HCT116 (cell line): ENCODE measurements around the gene SPTB. TPM values are rescaled to one million over a fixed set of nuclear protein-coding genes. Genes with fewer than 3 reads are reported as not detected.

Source experiments
- ATAC-seq: fragments of 200-7000 bp; cut with Tn5 transposase; 2 replicates; pipeline ENCODE4 v1.9.1; 2020; ENCODE audit warnings: mild to moderate bottlenecking, moderate library complexity
- BruUV-seq: library from RNA; stranded (reverse); fragments of 400-500 nt; replicated peaks from 2 replicates; lab custom pipeline; 2021; lab: Mats Ljungman, UMichigan
- CTCF ChIA-PET: fragments of 300-600 bp; sonication (Branson Sonifier 250); formaldehyde crosslinking; loops from one replicate; lab custom pipeline; 2021; ENCODE audit warnings: antibody characterized with exemption; lab: Charles Lee
- POLR2A ChIA-PET: fragments of 300-600, 350-600 bp; sonication (Branson Sonifier 250); formaldehyde crosslinking; loops from one replicate; lab custom pipeline; 2021; ENCODE audit warnings: antibody characterized with exemption; lab: Charles Lee
- RAD21 ChIA-PET, 2 experiments: fragments of 300-600 bp; sonication (Branson Sonifier 250); formaldehyde crosslinking; loops; one replicate each; lab custom pipeline; 2023; ENCODE audit warnings: low total read pairs in 2 of 2; ENCODE audit not compliant: uncharacterized antibody in 2 of 2, unreplicated experiment in 2 of 2, low non-redundant PET in 1 of 2; lab: Charles Lee
- DNase-seq: peaks from one replicate; pipeline ENCODE4 v3.0.0-alpha.2; 2010; ENCODE audit warnings: low read depth, low spot score
- H2AFZ ChIP-seq: fragments of 200-600 bp; shearing (Covaris generic), sonication (generic); 2 replicates; pipeline ENCODE4 v1.6.1; 2017; ENCODE audit warnings: low read depth, mixed run types, mixed read lengths, antibody characterized with exemption, low read length; ENCODE audit not compliant: poor library complexity, severe bottlenecking
- H3K27ac ChIP-seq: 2 replicates; pipeline ENCODE4 v1.5.1; 2012; ENCODE audit warnings: low read depth, low read length
- H3K27me3 ChIP-seq: fragments of 200-600 bp; sonication (generic); 2 replicates; pipeline ENCODE4 v1.6.1; 2016; ENCODE audit warnings: mixed run types, low read length, mixed read lengths; ENCODE audit not compliant: insufficient read depth
- H3K36me3 ChIP-seq, 2 experiments: fragments of 200-500 bp in 1 of 2; fragments of 200-600 bp in 1 of 2; sonication (Bioruptor generic) in 1 of 2; sonication (generic) in 1 of 2; 2 replicates each; pipeline versions ENCODE4 v1.5.1 to v1.6.1; 2014 to 2016; ENCODE audit warnings: low read length in 2 of 2, inconsistent platforms in 1 of 2, mixed read lengths in 1 of 2, mixed run types in 1 of 2; ENCODE audit not compliant: insufficient read depth in 2 of 2, control insufficient read depth in 1 of 2
- H3K4me1 ChIP-seq, 2 experiments: fragments of 200-600 bp in 1 of 2; sonication (generic) in 1 of 2; 2 replicates each; pipeline versions ENCODE4 v1.5.1 to v1.6.1; 2012 to 2017; ENCODE audit warnings: low read length in 2 of 2, inconsistent platforms in 1 of 2, mild to moderate bottlenecking in 1 of 2, mixed read lengths in 1 of 2, mixed run types in 1 of 2, moderate library complexity in 1 of 2; ENCODE audit not compliant: insufficient read depth in 2 of 2, control insufficient read depth in 1 of 2
- H3K4me2 ChIP-seq: fragments of 200-600 bp; sonication (generic); 2 replicates; pipeline ENCODE4 v1.6.1; 2017; ENCODE audit warnings: mixed run types, low read length, mixed read lengths
- H3K4me3 ChIP-seq, 2 experiments: fragments of 200-600 bp in 1 of 2; sonication (generic) in 1 of 2; replicated peaks in 1 of 2; 2 replicates each; pipeline ENCODE4 v1.5.1; 2011 to 2016; ENCODE audit warnings: low read length in 2 of 2, control low read depth in 1 of 2, low read depth in 1 of 2, mild to moderate bottlenecking in 1 of 2, mixed read lengths in 1 of 2, mixed run types in 1 of 2
- H3K79me2 ChIP-seq: fragments of 200-600 bp; sonication (generic); 2 replicates; pipeline ENCODE4 v1.6.1; 2017; ENCODE audit warnings: mild to moderate bottlenecking, mixed run types, low read length, moderate library complexity, mixed read lengths; ENCODE audit not compliant: insufficient read depth
- H3K9ac ChIP-seq: fragments of 200-600 bp; sonication (generic); 2 replicates; pipeline ENCODE4 v1.6.1; 2016; ENCODE audit warnings: low read length, mixed read lengths
- H3K9me2 ChIP-seq: fragments of 200-600 bp; sonication (generic), shearing (Covaris generic); 2 replicates; pipeline ENCODE4 v1.6.1; 2017; ENCODE audit warnings: mixed run types, mild to moderate bottlenecking, moderate library complexity; ENCODE audit not compliant: insufficient read depth
- H3K9me3 ChIP-seq, 2 experiments: fragments of 200-500 bp in 1 of 2; fragments of 200-600 bp in 1 of 2; sonication (Bioruptor generic) in 1 of 2; sonication (generic) in 1 of 2; 2 replicates each; pipeline ENCODE4 v1.6.1; 2014 to 2017; ENCODE audit warnings: low read length in 2 of 2, mixed read lengths in 2 of 2, inconsistent platforms in 1 of 2, low read depth in 1 of 2, mild to moderate bottlenecking in 1 of 2, mixed run types in 1 of 2, moderate library complexity in 1 of 2; ENCODE audit not compliant: control insufficient read depth in 1 of 2, insufficient read depth in 1 of 2
- H4K20me1 ChIP-seq: fragments of 200-600 bp; sonication (generic), shearing (Covaris generic); 2 replicates; pipeline ENCODE4 v1.6.1; 2017; ENCODE audit warnings: mixed run types, mild to moderate bottlenecking, moderate library complexity; ENCODE audit not compliant: insufficient read depth
- CBX3 ChIP-seq: IDR thresholded peaks from 2 replicates; pipeline ENCODE4 v1.6.1; 2012; ENCODE audit warnings: low read depth
- EGR1 ChIP-seq: IDR thresholded peaks from 2 replicates; pipeline ENCODE4 v1.6.1; 2012; ENCODE audit warnings: low read depth
- ELF1 ChIP-seq: IDR thresholded peaks from 2 replicates; pipeline ENCODE4 v1.6.1; 2012; ENCODE audit warnings: low read depth, borderline replicate concordance
- EZH2 ChIP-seq: fragments of 200-600 bp; sonication (generic); IDR thresholded peaks from 2 replicates; pipeline ENCODE4 v1.6.1; 2017; ENCODE audit warnings: antibody characterized with exemption, mixed run types
- EZH2phosphoT487 ChIP-seq: fragments of 200-600 bp; IDR thresholded peaks from 2 replicates; pipeline ENCODE4 v1.6.1; 2018; ENCODE audit warnings: antibody characterized with exemption, borderline replicate concordance
- JUND ChIP-seq: IDR thresholded peaks from 2 replicates; pipeline ENCODE4 v1.6.1; 2012
- SP1 ChIP-seq: IDR thresholded peaks from 2 replicates; pipeline ENCODE4 v1.6.1; 2012; ENCODE audit warnings: low read depth
- TCF7L2 ChIP-seq: IDR thresholded peaks from 2 replicates; pipeline ENCODE4 v1.7.0; 2011; ENCODE audit warnings: borderline replicate concordance, inconsistent platforms; ENCODE audit not compliant: insufficient read depth, insufficient read length; ENCODE audit errors: extremely low read depth
- YY1 ChIP-seq: IDR thresholded peaks from 2 replicates; pipeline ENCODE4 v1.6.1; 2011; ENCODE audit warnings: low read length, low read depth, moderate library complexity, mild to moderate bottlenecking; ENCODE audit not compliant: insufficient replicate concordance; ENCODE audit errors: extremely low read depth
- ZFX ChIP-seq: fragments of 450-650 bp; IDR thresholded peaks from 2 replicates; pipeline ENCODE4 v1.6.1; 2017
- intact Hi-C: fragments of 100-400 bp; cut with micrococcal nuclease; formaldehyde crosslinking; loops from 2 replicates; pipeline ENCODE4 v1.10.0; 2022
- total RNA-seq: library from RNA; stranded (reverse); gene quantifications from one replicate; pipeline ENCODE4 v1.2.1, GENCODE V29; 2021; ENCODE audit not compliant: unreplicated experiment
- TF ChIP-seq, protein P1 (sequence below): IDR thresholded peaks from 2 replicates; pipeline ENCODE4 v1.6.1; 2012
- TF ChIP-seq, protein P2 (sequence below): IDR thresholded peaks from 2 replicates; pipeline ENCODE4 v1.6.1; 2012

The SPTB gene
- total RNA-seq, 1 experiment from 2014 or later, result 4.2 TPM

DNA sequence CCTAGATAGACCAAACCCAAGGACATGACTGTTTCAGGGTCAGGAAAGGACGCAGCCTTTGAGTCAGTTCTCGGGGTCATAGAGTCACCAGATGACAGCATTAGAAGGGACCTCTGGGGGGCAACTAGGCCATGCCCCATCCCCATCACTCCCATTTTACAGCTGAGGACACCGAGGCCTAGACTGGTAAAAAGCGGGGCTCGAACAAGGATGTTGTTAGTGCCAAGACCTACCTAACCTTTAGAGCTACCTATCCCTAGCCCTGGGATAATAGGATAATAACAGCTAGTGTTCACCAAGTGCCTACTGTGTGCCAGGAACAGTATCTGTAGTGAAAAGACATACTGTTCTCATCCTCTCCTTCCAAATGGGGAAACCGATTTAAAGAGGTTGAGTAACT is 126.8 kb downstream of the SPTB start:
- Histone ChIP-seq H3K79me2 (no peaks in the 10 kb centered on the region), H3K9ac (no peak overlapping the region), H3K36me3 (no peaks in the 10 kb centered on the region; a peak in 1 of 4 replicates), H3K9me3 (no peaks in the 10 kb centered on the region), H3K4me2 (no peak overlapping the region), H3K4me1 (peaks cover 4 to 8% of the 10 kb centered on the region in 2 experiments; a peak in 3 of 4 replicates), H3K4me3 (no peak overlapping the region), H3K27ac (no peak overlapping the region), H3K27me3 (no peaks in the 10 kb centered on the region), H4K20me1 (no peaks in the 10 kb centered on the region), H3K9me2 (no peaks in the 10 kb centered on the region), H2AFZ (no peak overlapping the region)
- ChIA-PET RAD21 (no interaction called here), CTCF (interaction anchor here (1.1 kb wide), 1 partner anchor 12 kb away, joined by 3 read pairs; no protein-coding TSS in a partner anchor), POLR2A (no interaction called here)
- no peak for TF ChIP-seq CBX3
- TF ChIP-seq EGR1, result no peak
- no peak for TF ChIP-seq EZH2phosphoT487
- no peak for TF ChIP-seq ELF1
- TF ChIP-seq EZH2, result no peak
- TF ChIP-seq, protein P1, sequence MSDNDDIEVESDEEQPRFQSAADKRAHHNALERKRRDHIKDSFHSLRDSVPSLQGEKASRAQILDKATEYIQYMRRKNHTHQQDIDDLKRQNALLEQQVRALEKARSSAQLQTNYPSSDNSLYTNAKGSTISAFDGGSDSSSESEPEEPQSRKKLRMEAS, result no peak
- TF ChIP-seq JUND, result no peak
- no peak for TF ChIP-seq YY1
- TF ChIP-seq, protein P2, sequence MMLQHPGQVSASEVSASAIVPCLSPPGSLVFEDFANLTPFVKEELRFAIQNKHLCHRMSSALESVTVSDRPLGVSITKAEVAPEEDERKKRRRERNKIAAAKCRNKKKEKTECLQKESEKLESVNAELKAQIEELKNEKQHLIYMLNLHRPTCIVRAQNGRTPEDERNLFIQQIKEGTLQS, result no peak
- no peak for TF ChIP-seq ZFX
- TF ChIP-seq SP1, result no peak
- no peak for TF ChIP-seq TCF7L2
- intact Hi-C loops, result no loop called here
- BruUV-seq, result no TSS peak
- no peak for DNase-seq
- ATAC-seq, result no peak
